GM18511 (cell line): ENCODE data around the gene IRX4.
"Not testable (repeated sequence)": the region's sequence is repeated elsewhere in the genome, so short reads cannot be mapped to it uniquely, and the experiment has no call there.

ENCODE experiments used
- ATAC-seq: cut with Tn5 transposase; IDR thresholded peaks from one replicate; pipeline ENCODE4 v1.9.1; 2021; ENCODE audit warnings: mild to moderate bottlenecking, moderate library complexity; ENCODE audit not compliant: unreplicated experiment

The IRX4 gene

DNA sequence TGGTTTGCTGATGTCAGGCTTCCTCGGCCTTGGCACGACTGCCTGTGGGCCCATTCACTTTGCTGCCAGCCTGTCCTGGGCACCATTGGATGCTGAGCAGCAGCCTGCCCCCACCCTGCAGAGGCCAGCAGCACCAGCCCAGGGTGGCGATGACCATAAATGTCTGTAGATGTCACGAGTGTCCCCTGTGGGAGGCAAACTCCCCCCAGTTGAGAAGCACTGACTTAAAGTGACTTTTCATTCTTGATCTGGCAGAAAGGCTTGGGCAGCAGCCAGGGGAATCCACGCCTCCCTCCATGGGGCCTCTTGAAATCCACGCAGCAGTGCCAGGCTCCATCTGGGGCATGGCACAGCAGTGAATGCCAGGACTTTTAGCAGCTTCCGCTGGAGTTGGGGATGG is 21.8 kb downstream of the IRX4 start:
- no peak for ATAC-seq

DNA sequence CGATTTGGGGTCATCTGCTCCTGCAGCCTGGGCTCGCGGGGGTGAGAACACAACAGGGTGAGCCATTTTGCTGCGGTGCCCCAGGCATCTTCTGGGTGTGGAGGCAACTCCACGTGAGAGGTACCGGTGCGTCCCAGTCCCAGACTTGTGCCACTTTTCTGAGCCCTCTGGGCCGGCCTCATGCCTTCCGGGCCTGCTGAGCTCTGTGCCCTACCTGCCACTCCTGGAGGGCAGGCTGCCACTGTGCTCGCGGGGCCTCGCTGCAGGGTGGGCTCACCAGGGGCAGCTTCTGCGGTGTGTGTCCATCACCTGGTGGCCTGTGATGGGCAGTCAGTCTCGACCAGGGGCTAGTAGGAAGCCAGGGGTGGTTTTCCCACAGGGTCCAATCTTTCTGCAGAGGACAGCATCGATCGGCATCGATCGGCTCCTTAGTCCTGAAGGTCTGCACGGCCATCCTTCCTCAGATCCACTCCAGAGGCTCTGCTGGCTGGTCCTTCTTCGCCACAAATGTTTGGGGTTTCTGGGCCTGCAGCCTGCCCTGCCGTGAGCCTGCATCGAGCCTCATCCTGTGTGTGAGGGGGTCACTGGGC is 22.6 kb downstream of the IRX4 start:
- ATAC-seq = no peak

DNA sequence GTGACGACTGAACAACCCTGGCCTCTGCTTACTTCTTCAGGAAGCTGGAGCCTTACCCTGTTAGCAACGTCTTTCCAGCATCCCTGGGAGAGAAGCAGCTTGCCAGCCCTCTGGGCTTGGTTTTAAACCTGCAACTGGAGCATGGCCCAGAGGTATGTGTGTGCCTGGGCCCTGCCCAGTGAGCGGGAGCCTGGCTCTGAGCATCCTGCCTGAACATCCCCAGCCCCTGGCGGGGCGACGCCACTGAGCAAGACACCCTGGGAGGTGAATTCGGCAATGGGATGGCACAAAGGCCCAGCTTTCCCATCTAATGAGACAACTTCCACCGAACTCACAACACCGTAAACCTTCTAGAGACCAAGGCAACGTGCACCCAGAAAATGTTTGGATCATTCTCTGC is 23.6 kb downstream of the IRX4 start:
- ATAC-seq = no peak

DNA sequence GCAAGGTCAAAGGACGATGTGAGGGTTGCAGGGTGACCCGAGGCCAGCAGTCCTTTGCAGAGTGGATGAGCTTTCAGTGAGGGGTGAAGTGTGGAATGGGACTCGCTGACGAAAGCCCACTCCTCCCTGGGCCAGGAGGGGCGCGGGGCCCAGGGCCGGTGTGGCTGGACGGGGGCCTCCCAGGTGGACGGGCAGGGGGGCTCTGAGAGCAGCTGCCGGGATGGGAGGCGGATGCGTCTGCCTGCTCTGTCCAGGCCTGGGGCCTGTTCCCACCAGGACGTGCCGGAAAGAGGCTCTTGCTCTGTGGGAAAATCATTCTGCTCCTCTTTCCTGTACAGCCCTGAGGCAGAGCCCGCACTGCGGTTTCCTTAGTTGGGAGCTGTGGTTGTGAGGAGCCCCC is 24.3 kb downstream of the IRX4 start:
- no peak for ATAC-seq

DNA sequence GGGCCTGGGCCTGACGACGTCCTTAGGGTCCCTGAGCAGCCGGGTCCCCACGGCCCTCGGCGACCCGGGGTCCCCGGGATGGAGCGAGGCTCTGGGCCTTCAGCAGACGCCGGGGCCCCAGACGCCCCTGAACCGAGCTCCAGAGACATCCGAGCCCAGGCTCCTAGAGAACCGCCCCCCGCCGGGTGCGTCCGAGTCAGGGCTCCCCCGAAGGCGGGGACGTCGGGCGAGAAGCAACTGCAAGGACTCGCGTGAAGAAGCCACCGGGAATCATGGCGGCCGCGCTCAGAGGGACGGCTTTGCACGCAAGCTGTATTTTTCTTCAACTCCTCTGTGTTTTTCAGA is 25.5 kb downstream of the IRX4 start:
- no peak for ATAC-seq

DNA sequence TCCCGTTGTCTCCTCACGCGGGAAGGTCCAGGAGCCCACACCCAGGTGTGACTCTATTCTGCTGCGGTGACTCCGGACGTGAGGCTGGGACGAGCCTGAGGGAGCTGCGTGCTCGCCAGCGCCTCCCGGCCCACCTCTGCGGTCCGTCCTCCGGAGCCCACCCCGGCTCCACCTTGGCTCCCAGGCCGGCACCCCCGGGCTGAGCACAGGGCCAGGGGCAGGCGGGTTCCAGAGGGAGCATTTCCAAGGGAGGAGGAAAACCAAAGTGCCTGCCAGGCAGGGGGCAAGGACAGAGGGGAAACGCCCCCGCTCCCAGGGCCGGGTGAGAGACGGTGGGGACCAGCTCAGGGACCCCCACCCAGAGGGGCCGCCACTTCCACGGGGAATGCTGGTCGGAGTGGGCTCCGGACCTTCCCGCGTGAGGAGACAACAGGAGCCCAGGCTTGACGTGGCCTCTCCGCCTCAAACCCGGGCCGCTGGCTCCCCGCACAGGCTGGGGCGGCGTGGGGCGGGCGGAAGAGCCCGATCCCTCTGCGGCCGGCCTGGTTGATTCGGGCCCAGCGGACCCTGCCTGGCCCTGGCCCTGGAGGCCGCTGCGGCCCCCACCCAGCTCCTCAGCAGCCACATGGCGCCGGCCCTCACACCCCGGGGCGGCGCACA is 26.0 kb downstream of the IRX4 start:
- ATAC-seq = no peak

DNA sequence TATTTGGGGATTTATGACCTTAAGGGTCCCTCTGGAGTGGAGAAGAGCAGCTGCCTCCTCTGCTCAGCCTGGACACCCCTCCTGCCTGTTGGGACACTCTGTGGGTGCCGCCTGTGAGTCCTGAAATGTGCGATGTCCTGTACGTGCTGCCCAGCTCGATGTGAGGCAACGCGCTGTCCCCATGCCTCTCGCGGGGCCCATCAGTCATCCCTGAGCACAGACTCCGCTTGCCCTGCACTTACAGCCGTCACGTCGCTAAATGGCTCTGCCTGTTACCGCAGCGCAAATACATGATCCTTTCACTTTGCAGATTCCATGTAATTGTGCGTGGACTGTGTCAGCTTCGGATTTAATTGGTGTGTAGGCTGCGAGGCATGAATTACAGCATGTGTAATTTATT is 27.1 kb downstream of the IRX4 start:
- no peak for ATAC-seq

DNA sequence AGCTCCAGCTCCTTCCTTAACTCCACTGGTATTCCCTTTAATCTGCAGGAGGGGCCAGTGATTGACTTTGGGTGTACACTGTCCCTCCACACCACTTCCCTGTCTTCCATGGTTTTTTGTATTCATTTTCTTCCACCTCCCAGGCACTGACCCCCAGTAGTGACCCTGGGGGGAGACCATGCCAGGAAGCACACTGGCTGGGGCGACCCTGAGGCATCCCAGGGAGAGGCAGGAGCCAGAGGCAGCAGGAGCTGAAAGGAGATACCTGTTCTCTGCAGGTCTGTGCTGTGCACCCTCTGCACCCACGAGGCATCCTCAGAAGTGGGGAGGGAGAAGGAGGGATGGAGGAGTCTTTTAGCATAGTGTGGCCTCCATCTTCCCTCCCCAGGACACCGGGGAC is 27.6 kb downstream of the IRX4 start:
- no peak for ATAC-seq

DNA sequence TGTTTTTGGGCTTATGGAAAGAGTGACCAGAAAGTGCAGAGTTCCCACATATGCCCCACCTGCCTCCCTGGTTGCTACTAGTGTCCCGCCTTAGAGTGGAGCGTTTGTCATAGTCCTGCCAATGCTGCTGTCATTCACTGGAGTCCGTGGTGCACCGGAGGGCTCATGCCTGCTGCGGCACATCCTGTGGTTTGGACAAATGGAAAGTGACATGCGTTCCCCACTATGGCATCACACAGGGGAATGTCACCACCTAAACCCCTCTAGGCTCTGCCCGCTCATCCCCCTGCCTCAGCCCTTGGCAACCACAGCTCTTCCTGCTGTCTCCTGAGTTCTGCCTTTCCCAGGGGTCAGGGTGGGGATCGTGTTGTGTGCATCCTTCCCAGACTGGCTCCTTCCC is 29.2 kb downstream of the IRX4 start:
- no peak for ATAC-seq

DNA sequence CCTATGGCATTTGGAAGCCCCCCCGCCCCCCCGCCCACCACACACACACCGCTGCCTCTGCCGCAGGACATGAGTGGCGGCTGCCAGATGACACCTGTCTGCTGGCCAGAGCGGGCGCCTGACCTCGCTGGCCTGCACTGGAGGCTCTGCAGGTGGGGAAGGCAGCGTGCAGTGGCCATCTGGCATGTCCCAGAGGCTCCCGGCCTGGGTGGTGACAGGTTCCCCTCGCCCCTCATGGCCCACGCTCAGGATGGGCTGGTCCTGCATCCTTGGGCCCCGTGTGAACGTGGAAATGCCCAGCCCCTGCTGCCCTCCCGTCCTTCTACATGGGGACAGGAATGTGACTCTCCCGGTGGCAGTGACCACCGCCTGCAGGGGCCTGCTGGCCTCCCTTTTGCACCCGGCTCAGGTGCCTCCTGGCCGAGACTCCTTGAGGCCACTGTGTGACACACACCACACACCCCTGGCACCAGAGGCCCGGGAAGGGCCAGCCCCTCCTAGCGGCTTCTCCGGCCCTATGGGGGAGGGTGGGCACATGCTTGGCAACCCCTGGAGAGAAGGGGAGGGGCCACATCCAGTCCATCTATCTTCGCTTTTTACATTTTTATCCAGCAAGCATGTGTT is 30.3 kb downstream of the IRX4 start:
- ATAC-seq = no peak

DNA sequence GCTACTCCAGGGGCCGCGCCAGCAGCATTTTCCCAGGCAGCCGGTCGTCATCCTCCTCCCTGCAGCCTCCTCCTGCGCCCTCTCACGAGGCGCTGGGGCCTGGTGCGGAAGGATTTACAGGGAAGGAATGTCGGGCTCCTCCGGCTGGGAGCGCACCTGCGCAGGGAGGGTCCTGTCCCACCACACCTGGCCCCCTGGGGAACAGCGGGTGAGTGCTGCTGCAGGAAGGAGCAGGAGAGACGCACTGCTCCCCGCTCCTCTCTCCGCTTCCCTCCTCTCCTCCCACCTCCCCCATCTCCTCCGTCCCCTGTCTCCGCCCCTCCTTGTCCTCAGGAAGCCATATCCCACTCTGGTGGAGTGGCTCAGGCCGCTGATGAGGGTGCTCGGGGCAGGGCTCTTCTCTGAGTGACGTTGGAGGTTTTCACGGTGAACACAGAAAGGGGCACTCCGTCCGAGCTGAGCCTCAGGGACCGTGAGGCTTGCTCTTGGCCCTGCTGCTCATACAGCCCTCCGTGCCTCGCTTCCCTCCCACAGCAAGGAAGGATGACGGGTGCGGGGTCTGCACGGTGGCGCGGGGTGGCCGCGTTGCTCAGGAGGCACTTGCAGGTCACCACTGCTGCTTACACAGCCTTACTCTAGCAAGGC is 31.3 kb downstream of the IRX4 start:
- no peak for ATAC-seq

DNA sequence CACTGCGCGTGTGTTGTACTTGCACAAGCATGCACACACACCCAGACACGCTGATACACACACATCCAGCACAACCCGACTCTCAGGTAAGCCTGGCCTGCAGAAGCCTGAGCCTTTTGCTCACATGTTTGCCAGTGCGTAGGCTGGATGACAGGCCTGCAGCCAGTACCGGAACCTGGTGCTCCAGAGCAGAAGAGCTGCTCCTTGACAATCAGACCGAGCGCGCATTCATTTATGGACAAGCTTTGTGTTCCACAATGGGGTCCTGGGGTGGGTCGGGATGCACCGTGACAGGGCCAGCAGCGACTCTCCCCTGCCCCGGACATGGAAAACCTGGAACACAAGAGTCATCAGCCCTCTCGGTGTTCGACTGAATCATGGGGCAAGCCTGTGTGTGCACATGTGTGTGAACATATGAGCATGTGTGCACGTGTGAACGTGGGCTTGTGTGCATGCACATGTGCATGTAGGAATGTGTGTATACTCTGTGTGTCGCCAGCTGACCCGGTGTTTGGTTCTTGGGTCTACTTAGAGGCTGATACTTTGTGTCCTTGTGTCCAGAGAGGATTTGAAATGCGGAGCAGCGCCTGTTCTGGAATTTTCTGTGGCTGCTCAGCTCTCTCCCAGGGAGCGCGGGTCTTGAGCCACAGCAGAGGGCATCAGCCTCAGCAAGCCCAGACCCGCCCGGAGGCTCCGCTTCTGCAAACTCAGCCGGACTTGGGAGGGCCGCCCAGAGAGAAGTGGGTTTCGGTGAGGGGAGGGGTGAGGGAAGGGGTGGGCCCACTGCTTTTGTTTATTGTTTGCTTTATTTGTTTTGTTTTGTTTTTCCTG is 32.2 kb downstream of the IRX4 start:
- no peak for ATAC-seq

DNA sequence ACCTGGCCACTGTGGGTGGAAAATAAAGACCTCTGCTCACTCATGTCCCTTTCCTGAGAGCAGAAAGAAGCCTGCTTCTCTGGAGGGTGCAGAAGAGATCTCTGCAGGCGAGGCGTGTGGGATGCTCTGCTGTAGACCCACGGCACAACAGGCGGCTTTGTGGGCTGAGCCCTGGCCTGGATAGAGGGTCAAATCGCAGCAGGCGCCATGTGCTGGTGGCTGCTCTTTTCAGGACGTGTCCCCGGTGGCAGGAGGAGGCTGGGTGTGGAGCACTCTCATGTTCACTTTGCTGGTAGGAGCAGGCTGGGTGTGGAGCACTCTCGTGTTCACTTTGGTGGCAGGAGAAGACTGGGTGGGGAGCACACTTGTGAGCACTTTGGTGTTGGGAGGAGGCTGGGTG is 35.1 kb downstream of the IRX4 start:
- no peak for ATAC-seq

DNA sequence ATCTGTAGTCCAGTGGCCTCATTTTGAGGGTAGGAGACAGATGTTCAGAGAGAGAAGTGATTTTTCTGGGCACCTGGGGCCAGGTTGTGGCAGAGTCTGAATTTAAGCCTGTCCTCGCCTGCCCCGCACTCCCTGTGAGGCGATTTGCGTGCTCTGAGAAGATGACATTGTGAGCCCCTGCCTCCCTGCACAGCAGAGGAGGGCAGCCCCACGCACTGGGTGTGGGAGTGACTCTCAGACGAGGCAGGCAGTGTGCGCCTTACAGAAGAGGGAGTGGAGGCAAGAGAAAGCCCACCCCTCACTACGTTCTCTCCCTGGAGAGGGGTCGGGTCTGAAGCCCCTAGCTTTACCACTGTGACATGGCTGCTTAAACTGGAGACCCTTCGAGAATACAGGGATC is 35.7 kb downstream of the IRX4 start:
- ATAC-seq = no peak

DNA sequence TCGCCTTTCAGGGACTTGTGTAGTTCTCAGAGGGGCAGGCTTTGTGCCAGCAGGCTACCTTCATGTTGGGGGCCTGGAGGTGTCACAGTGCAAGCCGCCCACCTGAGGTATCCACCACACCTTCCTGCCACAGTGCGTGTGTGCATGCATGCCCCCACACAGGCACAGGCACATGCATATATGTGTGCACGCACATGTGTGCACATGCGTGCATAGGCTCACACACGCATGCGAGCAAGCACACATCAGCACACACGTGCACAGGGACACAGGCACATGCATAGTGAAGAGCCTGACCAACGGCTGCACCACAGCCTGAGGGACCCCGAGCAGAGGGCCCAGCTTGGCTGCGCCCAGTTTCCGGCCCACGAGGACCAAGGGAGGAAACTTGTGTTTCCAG is 36.1 kb downstream of the IRX4 start:
- no peak for ATAC-seq

DNA sequence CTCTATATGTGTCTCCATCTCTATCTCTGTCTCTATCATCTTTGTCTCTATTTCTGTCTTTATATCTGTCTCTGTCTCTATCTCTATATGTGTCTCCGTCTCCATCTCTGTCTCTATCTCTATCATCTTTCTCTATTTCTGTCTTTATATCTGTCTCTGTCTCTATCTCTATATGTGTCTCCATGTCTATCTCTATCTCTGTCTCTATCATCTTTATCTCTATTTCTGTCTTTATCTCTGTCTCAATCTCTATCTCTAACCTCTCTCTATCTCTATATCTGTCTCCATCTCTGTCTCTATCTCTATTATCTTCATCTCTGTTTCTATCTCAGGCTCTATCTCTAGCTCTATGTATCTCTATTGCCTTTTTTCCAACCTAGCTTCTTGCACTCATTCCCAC is 37.0 kb downstream of the IRX4 start:
- no peak for ATAC-seq

DNA sequence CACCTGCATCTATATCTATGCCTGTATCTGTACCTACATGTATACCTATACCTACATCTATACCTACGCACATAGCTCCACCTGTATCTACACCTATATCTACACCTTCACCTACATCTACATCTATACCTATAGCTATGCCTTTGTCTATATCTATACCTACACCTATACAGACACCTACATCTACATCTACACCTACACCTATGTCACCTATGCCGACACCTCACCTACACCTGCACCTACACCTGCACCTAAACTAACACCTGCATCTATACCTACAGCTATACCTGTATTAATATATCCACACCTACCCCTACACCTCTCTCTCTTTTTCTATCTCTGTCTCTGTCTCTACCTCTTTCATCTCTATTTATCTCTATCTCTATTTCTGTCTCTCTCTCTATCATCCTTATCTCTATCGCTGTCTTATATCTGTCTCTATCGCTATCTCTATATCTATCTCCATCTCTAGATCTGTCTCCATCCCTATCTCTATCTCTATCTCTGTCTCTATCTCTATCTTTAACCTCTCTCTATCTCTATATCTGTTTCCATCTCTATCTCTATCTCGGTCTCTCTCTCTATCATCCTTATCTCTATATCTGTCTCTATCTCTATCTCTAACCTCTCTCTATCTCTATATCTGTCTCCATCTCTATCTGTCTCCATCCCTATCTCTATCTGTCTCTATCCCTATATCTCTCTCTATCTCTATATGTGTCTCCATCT is 37.9 kb downstream of the IRX4 start:
- ATAC-seq = no peak

DNA sequence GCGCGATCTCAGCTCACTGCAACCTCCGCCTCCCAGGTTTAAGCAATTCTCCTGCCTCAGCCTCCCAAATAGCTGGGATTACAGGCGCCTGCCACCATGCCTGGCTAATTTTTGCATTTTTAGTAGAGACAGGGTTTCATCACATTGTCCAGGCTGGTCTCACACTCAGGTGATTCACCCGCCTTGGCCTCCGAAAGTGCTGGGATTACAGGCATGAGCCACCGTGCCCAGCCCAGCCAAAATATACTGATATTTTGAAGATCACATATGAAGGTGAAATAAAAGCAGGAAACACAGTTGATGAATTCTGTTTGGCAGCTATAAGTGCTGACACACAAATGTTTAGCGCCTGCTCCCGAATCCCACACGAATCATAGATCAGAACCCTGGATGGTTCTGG is 39.0 kb downstream of the IRX4 start:
- ATAC-seq = not testable (repeated sequence)

DNA sequence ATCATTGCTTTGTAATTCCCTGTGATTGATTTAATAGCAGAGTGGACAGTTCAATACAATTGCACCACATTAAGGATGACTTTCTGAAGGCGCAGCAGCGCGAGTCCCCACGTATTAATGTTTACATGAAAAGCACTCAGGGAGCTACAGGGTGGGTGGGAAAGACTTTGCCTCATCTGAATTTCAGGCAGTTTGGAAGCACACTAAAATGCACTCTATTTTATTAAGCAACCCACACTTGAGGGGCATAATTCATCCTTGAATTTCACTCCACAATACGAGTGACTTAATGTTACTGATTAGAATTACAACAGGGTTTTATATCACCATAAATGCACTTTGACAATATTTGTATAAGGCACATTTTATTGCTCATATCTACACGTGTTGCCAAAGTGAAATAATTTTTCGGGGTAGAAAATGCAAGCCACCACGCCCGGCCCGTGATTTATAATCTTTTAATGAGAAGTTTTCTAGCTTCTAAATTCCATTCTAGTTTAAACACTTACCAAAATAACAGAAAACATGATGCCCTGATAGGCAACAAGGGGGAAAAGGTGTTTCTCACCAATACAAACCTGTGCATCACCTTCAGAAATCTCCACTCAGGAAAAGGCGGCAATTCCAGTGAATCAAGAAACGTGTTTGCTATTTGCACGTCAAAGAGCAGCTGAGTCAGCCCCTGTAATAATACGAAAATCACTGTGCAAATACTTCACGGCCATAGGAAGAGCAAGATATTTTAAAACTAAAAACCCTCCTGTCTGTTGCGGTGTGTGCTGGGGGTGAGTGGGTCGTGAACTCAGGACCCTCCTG is 40.5 kb downstream of the IRX4 start:
- no peak for ATAC-seq
